Activated CD4-positive, alpha-beta T cell treated with anti-CD3 and anti-CD28 coated beads for 24 hours (primary cell): Measurements from ENCODE around the gene ATG7.

Experiments used
- DNase-seq, 2 donors: peaks; one replicate each; pipeline ENCODE4 v3.0.0-alpha.2; 2020; ENCODE audit warnings: low read depth in 2 of 2

ATG7 gene

DNA sequence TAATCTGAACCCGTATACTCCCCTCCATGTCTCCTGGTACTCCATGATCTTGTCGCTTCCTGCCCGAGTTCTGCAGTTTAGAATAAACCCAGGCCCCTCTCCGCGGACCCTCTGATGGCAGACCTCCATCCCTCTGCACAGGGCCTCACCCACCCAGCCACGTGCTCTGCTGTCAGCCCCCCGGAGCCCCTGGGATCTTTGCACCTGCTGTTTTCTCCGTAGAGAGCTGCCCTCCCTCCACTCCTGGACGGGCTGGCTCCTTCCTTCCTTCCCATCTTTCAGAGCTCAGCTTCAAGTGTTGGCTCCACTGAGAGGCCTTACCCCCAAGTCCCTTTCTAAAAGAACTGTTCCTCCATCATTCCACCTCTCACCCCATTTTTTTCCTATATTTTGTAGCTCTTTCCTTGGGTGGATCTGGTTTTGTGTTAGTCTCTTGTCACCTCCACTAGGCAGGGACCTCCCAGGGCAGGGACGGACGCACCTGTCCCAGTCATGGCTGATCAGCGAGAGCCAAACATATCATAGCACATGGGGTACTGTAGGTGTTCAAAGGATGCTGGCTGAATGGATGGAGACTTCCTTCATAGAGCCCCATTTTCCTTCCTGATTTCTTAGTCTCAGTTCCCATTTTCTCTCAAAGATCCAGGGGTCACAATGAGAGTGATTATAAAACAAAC, 264.9 kb downstream of the ATG7 start:
- DNase-seq, result no peak

DNA sequence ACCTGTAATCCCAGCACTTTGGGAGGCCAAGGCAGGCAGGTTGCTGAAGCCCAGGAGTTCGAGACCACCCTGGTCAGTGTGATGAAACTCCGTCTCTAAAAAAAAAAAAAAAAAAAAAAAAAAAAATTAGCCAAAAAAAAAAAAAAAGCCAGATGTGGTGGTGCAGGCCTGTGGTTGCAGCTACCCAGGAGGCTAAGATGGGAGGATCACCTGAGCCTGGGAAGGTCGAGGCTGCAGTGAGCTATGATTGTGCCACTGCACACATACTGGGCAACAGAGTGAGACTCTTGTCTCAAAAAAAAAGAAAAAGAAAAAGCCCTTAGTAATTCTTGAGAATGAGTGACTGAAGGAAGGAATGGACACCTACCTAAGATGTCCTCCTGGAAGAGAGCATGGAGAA, 266.4 kb downstream of the ATG7 start:
- no peak for DNase-seq

GRCh38 chr3:11539218-11539617, 267.0 kb downstream of the ATG7 start:
- DNase-seq, result no peak

DNA sequence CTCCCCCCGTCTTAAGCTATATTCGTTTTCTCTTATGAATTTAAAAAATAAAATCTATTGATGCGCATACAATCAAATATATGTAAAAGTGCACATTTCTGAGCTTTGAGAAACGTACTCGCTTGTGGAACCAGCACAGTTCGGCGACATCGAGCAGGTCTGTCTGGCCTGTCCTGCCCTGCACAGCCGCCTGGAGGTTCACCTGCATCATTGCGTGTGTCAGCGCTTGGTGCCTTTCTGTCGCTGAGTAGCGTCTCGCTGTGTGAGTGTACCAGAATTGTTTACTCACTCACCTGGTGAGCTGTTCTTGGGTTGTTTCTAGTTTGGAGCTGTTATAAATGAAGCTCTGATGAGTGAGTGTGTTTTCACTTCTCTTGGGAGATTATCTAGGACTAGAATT, 267.5 kb downstream of the ATG7 start:
- DNase-seq, result no peak

GRCh38 chr3:11541321-11542303, 269.4 kb downstream of the ATG7 start:
- no peak for DNase-seq

- no peak for DNase-seq
Observed at GRCh38 chr3:11542551-11542950, 270.4 kb downstream of the ATG7 start.

- no peak for DNase-seq
Observed at GRCh38 chr3:11543141-11543947, 271.1 kb downstream of the ATG7 start.

- DNase-seq, result no peak
Observed at GRCh38 chr3:11543948-11544387, 271.8 kb downstream of the ATG7 start.

DNA sequence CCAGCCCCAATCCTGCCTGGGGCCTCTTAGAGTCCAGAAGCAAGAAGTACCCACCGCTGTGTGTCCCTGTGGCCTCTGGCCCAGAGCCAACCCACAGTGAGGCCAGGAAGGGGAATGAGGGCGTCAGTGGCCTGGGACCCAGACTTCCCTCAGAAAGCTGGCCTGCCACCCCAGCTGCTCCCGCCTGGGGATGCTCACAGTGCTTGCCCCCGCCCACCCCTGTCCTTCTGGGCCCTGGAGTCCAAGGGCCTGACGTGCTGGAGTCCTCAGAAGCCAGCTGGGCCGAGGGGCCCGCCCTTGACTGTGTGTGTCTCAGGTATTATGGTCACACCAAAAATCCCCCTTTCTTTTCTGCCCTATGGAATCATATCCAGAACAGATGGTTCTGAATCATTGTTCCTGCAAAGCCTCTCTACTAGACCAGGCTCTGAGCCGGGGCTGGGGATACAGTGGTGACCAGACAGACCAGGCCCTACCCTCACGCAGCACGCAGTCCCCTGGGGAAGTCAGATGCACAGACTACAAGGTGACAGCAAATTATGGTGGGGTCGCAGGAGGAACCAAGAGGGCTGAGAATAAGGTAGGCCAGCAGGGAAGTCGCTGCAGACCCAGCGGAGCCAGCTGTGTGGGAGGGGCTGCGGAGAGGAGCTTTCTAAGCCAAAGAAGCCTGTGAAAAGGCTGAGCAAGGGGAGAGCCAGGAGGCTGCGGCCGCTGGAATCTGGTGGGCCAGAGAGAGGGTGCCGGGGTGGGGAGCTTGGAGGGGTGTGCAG, 272.4 kb downstream of the ATG7 start:
- no peak for DNase-seq

DNA sequence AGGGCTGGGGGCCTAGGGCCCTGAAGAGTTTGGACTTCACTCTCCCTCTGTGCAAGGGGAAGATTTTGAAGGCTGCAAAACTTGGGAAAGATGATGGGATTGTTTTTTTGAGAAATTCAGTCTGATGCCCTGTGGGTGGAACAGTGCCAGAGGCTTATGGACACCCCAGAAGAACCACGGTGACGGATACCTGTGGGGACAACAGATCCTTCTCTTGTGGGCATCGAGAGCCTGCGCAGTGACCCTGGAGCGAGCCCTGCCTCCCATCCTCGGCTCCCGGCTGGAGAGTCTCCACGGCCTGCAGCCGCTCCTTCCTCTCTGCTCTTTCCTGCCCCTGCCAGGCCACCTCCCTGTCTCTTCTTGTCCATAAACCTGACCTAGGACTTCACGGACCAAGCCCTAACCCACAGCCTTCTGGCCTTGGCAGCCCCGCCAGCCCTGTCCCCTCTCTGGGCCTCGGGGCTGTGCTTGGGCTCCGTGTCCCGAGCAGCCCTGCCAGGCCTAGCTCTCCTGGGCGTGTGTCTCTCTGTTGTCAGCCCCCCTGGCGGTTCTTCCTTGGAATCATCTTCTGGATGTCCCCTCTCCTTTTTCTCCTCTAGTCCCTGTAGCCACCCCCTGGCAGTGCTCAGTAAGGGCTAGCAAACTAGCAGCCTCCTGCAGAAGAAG, 273.1 kb downstream of the ATG7 start:
- DNase-seq, result no peak

GRCh38 chr3:11546657-11547302, 274.6 kb downstream of the ATG7 start:
- no peak for DNase-seq

GRCh38 chr3:11547498-11547897, 275.3 kb downstream of the ATG7 start:
- no peak for DNase-seq

- no peak for DNase-seq
Observed at GRCh38 chr3:11548721-11549131, 276.5 kb downstream of the ATG7 start.

DNA sequence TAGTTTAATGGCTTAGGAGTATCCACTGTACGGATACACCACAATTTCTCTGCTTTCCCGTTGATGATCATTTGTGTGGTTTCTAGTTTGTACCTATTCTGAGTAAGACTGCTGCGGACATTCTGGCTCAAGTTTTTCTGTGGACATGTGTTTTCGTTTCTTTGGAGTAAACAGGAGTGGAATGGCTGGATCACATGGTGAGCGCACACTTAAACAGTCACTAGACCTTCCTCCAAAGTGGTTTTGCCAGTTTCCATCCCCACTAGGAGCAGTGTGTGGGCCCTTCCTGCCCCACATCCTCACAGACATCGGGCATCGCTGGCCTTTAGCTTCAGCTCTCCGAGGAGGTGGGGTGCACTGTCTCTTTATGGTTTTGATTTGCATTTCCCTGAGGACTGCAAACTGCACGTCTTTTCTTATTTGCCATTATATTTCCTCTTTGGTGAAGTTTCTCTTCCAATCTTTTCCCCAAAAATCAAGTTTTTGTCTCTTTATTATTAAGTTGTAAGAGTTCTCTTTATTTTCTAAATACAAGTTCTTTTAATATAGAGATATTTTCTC, 277.5 kb downstream of the ATG7 start:
- no peak for DNase-seq

GRCh38 chr3:11551036-11551435, 278.8 kb downstream of the ATG7 start:
- no peak for DNase-seq

GRCh38 chr3:11552289-11553264, 280.4 kb downstream of the ATG7 start:
- DNase-seq, result no peak

- DNase-seq, result no peak
Observed at GRCh38 chr3:11553436-11554235, 281.4 kb downstream of the ATG7 start.

GRCh38 chr3:11554236-11554610, 282.0 kb downstream of the ATG7 start:
- DNase-seq, result no peak
